Measurements from ENCODE around the gene RDH5.
"Not testable (repeated sequence)": the region's sequence is repeated elsewhere in the genome, so short reads cannot be mapped to it uniquely, and the experiment has no call there.

RDH5 gene

DNA sequence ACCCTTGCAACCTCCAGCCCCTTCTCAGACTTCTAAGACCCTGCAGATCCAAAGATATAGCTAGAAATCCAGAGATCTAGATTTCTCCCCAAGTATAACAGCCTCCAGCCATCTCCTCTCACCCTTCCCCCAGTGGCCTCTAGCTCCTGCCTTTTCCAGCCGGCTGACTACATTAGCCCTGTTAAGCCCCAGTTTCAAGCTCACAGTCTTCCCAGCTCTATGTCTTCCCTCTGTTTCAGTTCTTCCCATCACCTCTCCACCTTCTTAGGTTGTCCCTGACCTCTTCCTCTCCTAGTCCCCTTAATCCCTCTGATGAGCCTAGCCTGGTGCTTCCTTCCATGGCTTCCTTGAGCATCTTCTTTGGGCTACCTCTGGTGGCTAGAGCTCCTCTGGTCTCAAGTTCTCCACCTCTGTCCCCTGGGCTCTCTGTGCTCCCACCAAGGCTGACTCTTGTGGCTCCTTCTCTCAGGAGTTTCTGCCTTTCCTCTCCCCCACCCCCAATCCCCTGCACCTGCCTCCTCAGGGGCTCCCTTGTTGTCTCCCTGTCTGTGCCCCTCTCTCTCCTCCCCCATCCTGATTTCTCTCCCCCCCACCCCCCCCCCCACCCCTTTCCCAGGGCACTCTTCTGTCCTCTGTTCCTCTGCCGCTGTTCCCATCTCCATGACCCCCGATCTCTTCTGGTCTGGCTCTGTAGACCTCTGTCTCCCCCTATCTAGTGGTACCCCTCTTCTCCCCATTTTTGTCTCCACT is 21.9 kb downstream of the RDH5 start:
- peak in 1 of 10 donors; percentile 65 for DNase-seq
- intact Hi-C loops (cut with DNase I): loop anchor here (2.0 to 5.0 kb wide), 2 partner anchors 185 to 299 kb away; partner anchors contain the start of genes PYM1 and RPS26

- peak; percentile 75 to 98 (median 85) for DNase-seq
- intact Hi-C loops (cut with DNase I): loop anchor here (2.0 to 5.0 kb wide), 2 partner anchors 184 to 298 kb away; partner anchors contain the start of genes PYM1 and RPS26
Measured at GRCh38 chr12:55742719-55743405, 22.7 kb downstream of the RDH5 start, which contains the start of gene GDF11. Gene GDF11, plus strand, starts transcription at chr12:55743122. Its CDS starts 195 bp downstream, at chr12:55743317.

DNA sequence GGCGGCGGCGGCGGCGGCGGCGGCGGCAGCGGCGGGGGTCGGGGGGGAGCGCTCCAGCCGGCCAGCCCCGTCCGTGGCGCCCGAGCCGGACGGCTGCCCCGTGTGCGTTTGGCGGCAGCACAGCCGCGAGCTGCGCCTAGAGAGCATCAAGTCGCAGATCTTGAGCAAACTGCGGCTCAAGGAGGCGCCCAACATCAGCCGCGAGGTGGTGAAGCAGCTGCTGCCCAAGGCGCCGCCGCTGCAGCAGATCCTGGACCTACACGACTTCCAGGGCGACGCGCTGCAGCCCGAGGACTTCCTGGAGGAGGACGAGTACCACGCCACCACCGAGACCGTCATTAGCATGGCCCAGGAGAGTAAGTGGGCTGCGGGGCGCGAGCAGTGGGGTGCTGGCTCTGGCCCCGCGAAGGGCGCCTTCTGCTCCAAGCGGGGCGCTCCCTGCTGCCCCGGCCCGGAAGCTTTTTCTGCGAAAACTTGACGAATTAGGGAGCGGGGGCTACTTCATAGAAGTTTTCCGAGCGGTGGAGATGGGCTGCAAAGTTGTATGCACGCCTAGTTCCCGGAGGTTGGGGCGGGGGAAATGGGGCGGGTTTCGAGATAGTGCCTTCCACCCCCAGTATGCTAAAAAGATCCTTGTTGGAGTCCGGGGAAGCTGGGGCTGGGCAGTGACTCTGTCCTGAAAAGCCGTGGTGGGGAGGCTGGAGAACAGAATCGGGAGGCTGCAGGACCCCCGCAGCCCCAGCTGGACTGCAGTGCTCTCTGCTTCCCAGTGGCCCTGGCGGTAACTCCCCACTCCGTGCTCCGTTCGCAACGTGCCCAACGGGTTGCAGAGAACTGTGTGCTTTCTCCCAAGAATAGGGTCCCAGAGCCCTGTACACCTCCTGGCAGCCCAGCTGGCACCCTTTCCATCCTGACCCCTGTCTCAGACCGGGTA is 23.5 kb downstream of the RDH5 start:
- DNase-seq: peak in 5 of 10 donors; percentile 46 to 92 (median 79)
- intact Hi-C loops (cut with DNase I): loop anchor here (2.0 to 5.0 kb wide), 2 partner anchors 184 to 297 kb away; partner anchors contain the start of genes PYM1 and RPS26

DNA sequence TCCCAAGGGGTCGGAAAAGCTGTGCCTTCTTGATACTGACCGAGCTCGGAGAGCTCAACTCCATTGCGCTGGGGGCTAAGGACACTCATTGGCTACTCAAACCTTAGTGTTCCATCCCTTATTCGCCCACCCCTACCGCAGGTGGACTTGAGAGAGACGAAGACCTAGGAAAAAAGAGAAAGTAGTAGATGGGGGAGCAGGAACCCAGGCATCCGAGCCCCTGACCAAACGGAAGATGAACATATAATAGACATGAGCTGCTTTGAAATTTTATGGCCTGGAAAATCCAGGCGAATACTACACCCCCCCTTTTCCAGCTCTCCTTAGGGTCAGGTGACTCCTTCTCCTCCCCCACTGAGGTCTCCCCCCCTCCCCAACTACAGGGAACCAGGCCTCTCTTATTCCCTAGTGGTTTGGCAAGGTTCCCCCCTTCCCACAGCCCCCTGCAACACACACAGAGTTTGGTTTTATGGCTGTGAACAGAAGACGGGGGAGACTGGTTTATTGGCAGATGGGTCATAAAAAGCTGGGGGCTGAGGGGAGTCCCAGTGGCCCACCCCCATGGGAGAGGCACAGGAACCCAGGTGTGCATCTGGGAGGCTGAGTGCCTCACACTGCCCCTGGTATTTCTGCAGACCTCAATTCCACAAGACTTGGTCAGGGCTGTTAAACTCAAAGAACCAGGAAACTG is 24.3 kb downstream of the RDH5 start:
- DNase-seq: no peak
- intact Hi-C loops (cut with DNase I): loop anchor here (5.0 kb wide), 1 partner anchor 183 kb away; the partner anchor contains the start of gene PYM1

DNA sequence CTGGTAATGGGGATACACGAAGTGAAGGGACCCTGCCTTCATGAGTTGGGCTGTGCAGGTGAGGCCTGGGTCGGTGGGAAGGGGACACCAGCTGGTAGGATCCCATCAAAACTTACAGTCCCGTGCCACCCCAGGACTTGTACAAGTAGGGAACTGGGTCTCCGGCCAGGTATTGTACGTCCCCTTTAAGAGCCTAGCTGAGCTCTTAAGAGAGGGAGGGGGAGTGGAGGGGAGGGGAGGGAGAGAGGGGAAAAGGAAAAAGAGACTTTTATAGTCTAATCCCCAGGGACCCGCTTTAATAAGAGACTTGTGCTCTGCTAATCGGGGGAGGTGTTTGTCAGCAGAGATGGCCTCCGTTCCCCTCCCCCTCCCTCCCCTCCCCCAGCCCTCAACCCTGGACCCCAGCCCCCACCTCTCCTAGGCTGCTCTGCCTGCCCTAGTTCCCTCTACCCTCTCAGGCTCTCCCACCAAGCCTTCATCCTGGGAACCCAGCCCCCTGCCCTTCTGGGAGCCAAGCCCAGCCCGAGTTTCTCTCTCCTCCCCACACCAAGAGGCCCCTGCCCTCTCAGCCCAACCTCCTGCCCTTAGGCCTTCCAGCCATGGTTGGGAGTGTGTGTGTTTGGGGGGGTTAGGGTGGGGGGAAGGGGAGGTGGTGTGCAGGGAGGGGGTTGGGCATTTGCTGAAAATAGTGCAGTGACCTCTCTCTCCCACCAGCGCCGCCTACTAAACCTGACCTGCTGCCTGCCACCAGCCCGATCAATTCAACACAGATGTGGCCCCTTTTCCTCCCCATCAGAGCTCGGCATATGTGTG is 25.4 kb downstream of the RDH5 start:
- DNase-seq: peak in 2 of 10 donors; percentile 62 to 65
- intact Hi-C loops (cut with DNase I): no loop called here

DNA sequence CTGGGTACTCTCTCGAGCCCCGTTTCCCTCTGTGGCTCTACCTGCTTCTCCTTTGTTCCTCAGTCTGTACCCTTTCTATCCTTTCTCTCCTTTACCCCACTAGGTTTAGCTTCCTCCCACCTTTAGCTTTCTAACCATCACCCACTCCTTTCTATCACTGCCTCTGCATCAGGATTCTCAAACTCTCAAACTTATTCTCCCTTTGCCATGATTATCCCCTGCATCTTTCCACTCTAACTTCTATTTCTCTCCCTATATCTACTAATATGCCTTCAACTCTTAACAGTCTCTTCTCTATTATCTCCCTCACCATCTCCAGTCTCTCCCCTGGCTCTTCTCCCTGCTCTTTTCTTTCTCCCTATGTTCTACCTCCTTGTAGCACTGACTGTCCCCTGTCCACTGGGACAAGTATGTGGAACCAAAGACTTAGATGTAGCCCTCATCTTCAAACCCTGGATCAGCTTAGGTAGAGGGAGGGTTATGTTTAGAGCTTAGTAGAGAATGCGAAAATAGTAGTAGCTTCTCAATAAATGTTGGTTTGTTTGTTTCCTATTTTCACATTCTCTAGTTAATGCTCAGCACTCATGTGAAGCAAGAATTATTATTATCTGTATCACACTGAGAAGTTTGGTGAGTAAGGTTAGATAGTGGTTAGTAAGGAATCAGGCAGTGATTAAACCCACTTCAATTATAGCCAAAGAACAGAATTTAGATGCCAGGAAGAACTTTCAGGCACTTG is 26.1 kb downstream of the RDH5 start:
- intact Hi-C loops (cut with DNase I): no loop called here

DNA sequence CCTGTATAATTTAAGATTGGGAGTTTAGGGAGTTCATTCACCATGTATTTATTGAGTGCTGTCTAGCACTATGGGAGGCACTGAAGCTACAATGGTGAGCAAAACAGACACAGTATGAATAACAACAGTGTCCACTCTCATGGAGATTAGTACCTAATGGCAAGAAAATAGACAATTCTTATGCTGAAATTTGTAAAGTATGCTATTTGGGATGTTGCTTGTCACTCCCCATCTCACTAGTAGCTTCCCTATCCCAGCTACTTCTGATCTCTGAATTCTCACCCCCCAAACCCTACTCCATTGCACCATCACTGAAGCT is 26.7 kb downstream of the RDH5 start:
- intact Hi-C loops (cut with DNase I): no loop called here

More for the DNA sequence above, 26.1 kb downstream of the RDH5 start:
- no peak for DNase-seq

DNA sequence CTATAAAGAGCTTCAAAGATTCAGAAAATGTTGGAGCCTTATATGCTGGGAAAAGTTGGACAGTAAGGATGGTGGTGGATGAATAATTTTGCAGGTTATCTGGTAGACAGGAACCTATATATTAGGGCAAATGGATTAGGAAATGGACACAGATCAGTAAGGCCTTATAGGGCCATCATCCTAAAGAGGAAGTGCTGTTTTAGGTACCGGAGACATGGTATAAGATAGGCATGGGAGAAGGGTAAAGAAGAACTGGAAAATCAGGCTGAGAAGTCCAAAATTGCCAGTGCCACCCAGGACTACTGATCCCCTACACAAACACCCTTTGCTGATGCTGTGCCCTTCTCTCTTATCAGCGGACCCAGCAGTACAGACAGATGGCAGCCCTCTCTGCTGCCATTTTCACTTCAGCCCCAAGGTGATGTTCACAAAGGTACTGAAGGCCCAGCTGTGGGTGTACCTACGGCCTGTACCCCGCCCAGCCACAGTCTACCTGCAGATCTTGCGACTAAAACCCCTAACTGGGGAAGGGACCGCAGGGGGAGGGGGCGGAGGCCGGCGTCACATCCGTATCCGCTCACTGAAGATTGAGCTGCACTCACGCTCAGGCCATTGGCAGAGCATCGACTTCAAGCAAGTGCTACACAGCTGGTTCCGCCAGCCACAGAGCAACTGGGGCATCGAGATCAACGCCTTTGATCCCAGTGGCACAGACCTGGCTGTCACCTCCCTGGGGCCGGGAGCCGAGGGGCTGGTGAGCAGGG is 28.2 kb downstream of the RDH5 start:
- intact Hi-C loops (cut with DNase I): no loop called here

More for the DNA sequence above, 26.7 kb downstream of the RDH5 start:
- DNase-seq: no peak

DNA sequence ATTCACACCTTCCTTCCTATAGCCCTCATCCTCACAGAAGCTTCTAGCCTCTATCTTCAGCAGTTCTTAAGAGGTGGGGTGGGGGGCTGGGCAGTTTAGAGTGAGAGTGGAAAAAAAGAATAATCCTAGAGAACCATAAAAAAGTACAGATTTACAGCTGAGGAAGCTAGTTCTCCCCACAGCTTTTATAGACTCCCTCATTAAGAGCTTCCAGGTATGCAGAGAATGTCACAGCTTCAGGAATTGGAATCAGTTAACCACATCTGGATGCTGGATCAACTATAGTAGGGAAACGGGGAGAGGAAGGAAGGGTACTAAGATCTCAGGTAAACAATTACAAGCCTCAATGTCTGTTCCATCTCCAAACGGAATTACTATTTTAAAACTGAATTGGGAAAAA is 35.1 kb downstream of the RDH5 start:
- DNase-seq: no peak
- intact Hi-C loops (cut with DNase I): loop anchor here (5.0 kb wide), 1 partner anchor 57 kb away; no protein-coding TSS in a partner anchor

More for the DNA sequence above, 28.2 kb downstream of the RDH5 start:
- peak in 2 of 10 donors; percentile 62 to 75 for DNase-seq

- intact Hi-C loops (cut with DNase I): loop anchor here (5.0 kb wide), 1 partner anchor 55 kb away; no protein-coding TSS in a partner anchor
- DNase-seq: no peak
Measured at GRCh38 chr12:55757701-55758100, 37.5 kb downstream of the RDH5 start.

- intact Hi-C loops (cut with DNase I): loop anchor here (5.0 kb wide), 1 partner anchor 54 kb away; no protein-coding TSS in a partner anchor
- not testable (repeated sequence) for DNase-seq
Measured at GRCh38 chr12:55758575-55758974, 38.4 kb downstream of the RDH5 start.

GRCh38 chr12:55760663-55761062 is 40.5 kb downstream of the RDH5 start:
- DNase-seq: no peak
- intact Hi-C loops (cut with DNase I): no loop called here

DNA sequence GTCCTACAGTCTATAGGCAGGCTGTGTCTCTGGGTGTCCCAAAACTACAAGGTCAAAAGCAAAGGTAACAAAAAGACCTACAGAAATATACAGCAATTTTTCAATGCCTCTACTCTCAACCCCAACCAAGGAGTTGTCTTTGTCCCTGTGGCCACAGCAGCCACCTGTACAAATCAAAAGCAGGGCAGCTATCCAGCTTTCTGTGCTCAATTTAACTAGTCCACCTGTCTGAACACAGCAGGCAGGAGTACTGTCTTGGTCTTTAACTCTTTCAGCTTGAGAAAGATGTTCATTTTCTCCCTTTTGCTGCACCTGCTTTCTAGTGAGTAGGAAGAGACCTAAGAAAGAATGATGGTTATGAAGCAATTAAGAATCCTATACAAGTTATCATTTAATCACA is 42.5 kb downstream of the RDH5 start:
- DNase-seq: no peak
- intact Hi-C loops (cut with DNase I): no loop called here

- no peak for DNase-seq
- intact Hi-C loops (cut with DNase I): no loop called here
Measured at GRCh38 chr12:55765736-55766290, 45.6 kb downstream of the RDH5 start.

GRCh38 chr12:55767156-55767555 is 47.0 kb downstream of the RDH5 start:
- no peak for DNase-seq
- intact Hi-C loops (cut with DNase I): no loop called here

GRCh38 chr12:55771736-55772135 is 51.5 kb downstream of the RDH5 start:
- DNase-seq: no peak
- intact Hi-C loops (cut with DNase I): no loop called here
